ENCODE measurements around the gene RGS14. TPM values are rescaled to one million over a fixed set of nuclear protein-coding genes. Genes with fewer than 3 reads are reported as not detected.

RGS14 gene
- polyA plus RNA-seq, 1 donor (not counting 4 experiments of a cell fraction or from before 2014, with no cell fraction given), result 8.6 TPM

- H3K9me3 ChIP-seq (ENCODE audit: control insufficient read depth, low read depth, low read length), result no peaks in the 10 kb centered on the region
- FAIRE-seq, result no peak
- H3K9me1 ChIP-seq (ENCODE audit: control insufficient read depth, extremely low read depth, insufficient read depth, low read length), result no peaks in the 10 kb centered on the region
- peaks cover 4% of the 10 kb centered on the region for H4K20me1 ChIP-seq (ENCODE audit: control insufficient read depth, extremely low read depth, insufficient read depth, low read length)
- H3K4me3 ChIP-seq (ENCODE audit: control insufficient read depth in 2 of 3, extremely low read depth in 1 of 3, insufficient read depth in 2 of 3, low read depth in 1 of 3, low read length in 3 of 3), result no peak overlapping the region
- H3K9ac ChIP-seq (ENCODE audit: control insufficient read depth, extremely low read depth, insufficient read depth, low read length), result no peak overlapping the region
- H3K4me2 ChIP-seq (ENCODE audit: control insufficient read depth, extremely low read depth, insufficient read depth, low read depth, low read length), result no peak overlapping the region
- no peaks in the 10 kb centered on the region for H3K27me3 ChIP-seq (ENCODE audit: control insufficient read depth, extremely low read depth, insufficient read depth, low read length)
- no peaks in the 10 kb centered on the region for H3K4me1 ChIP-seq (ENCODE audit: control insufficient read depth, extremely low read depth, insufficient read depth, low read length)
- H3K36me3 ChIP-seq (ENCODE audit: control insufficient read depth in 2 of 2, extremely low read depth in 1 of 2, insufficient read depth in 2 of 2, low read length in 2 of 2), result peaks cover 10 to 17% of the 10 kb centered on the region in 2 experiments
- no peak for DNase-seq (ENCODE audit: low read depth, low spot score)
- no peak overlapping the region for H2AFZ ChIP-seq (ENCODE audit: control insufficient read depth, low read length)
- peaks cover 78% of the 10 kb centered on the region for H3K79me2 ChIP-seq (ENCODE audit: control insufficient read depth, insufficient read depth, low read length)
- TF ChIP-seq CTCF (optimal IDR thresholded peaks at IDR 0.05 in 1 of 3, IDR thresholded peaks at IDR 0.05 in 1 of 3, conservative IDR thresholded peaks at IDR 0.05 in 1 of 3; ENCODE audit: extremely low read depth in 1 of 3, insufficient read depth in 2 of 3, low read length in 3 of 3), result no peak
- TF ChIP-seq EZH2 (IDR thresholded peaks at IDR 0.05; ENCODE audit: low read length), result no peak
- no peak overlapping the region for H3K27ac ChIP-seq (ENCODE audit: control insufficient read depth, insufficient read depth, low read length)
- dilution Hi-C loops (cut with MboI; ENCODE audit: extremely low pct_ligation_motif_present, low sequenced_read_pairs), result no loop called here
Observed at GRCh38 chr5:177343777-177344176, 13.9 kb upstream of the RGS14 start.

- peaks cover 10% of the 10 kb centered on the region for H3K4me1 ChIP-seq (ENCODE audit: control insufficient read depth, extremely low read depth, insufficient read depth, low read length)
- H3K4me3 ChIP-seq (ENCODE audit: control insufficient read depth in 2 of 3, extremely low read depth in 1 of 3, insufficient read depth in 2 of 3, low read depth in 1 of 3, low read length in 3 of 3), result no peak overlapping the region
- no peak overlapping the region for H3K4me2 ChIP-seq (ENCODE audit: control insufficient read depth, extremely low read depth, insufficient read depth, low read depth, low read length)
- dilution Hi-C loops (cut with MboI; ENCODE audit: extremely low pct_ligation_motif_present, low sequenced_read_pairs), result no loop called here
- FAIRE-seq (no peak), DNase-seq (ENCODE audit: low read depth, low spot score) (no peak)
- no peaks in the 10 kb centered on the region for H3K27me3 ChIP-seq (ENCODE audit: control insufficient read depth, extremely low read depth, insufficient read depth, low read length)
- peaks cover 78% of the 10 kb centered on the region for H3K79me2 ChIP-seq (ENCODE audit: control insufficient read depth, insufficient read depth, low read length)
- no peaks in the 10 kb centered on the region for H3K9me1 ChIP-seq (ENCODE audit: control insufficient read depth, extremely low read depth, insufficient read depth, low read length)
- H3K9ac ChIP-seq (ENCODE audit: control insufficient read depth, extremely low read depth, insufficient read depth, low read length), result no peak overlapping the region
- peaks cover 4% of the 10 kb centered on the region for H4K20me1 ChIP-seq (ENCODE audit: control insufficient read depth, extremely low read depth, insufficient read depth, low read length)
- H3K36me3 ChIP-seq (ENCODE audit: control insufficient read depth in 2 of 2, extremely low read depth in 1 of 2, insufficient read depth in 2 of 2, low read length in 2 of 2), result peaks cover 13 to 27% of the 10 kb centered on the region in 2 experiments
- H3K9me3 ChIP-seq (ENCODE audit: control insufficient read depth, low read depth, low read length), result no peaks in the 10 kb centered on the region
- TF ChIP-seq EZH2 (IDR thresholded peaks at IDR 0.05; ENCODE audit: low read length) (no peak), CTCF (optimal IDR thresholded peaks at IDR 0.05 in 1 of 3, IDR thresholded peaks at IDR 0.05 in 1 of 3, conservative IDR thresholded peaks at IDR 0.05 in 1 of 3; ENCODE audit: extremely low read depth in 1 of 3, insufficient read depth in 2 of 3, low read length in 3 of 3) (no peak)
- H3K27ac ChIP-seq (ENCODE audit: control insufficient read depth, insufficient read depth, low read length), result no peak overlapping the region
- no peak overlapping the region for H2AFZ ChIP-seq (ENCODE audit: control insufficient read depth, low read length)
Observed at GRCh38 chr5:177344891-177345290, 12.8 kb upstream of the RGS14 start.
